Sigmoid colon (tissue), 7 donors: Measurements from ENCODE around the gene ZFAND3. TPM values are rescaled to one million over a fixed set of nuclear protein-coding genes. Genes with fewer than 3 reads are reported as not detected.

Experiments
- DNase-seq: peaks from one replicate; pipeline ENCODE4 v3.0.0-alpha.2; 2019
- H3K27ac ChIP-seq, 4 donors: fragments of 200-600 bp; sonication (generic); one replicate each; pipeline ENCODE4 v1.5.1; 2016 to 2019; ENCODE audit warnings: mild to moderate bottlenecking in 1 of 4
- H3K27me3 ChIP-seq, 3 donors: fragments of 200-600 bp; sonication (generic); one replicate each; pipeline ENCODE4 v1.5.1; 2019; ENCODE audit warnings: mild to moderate bottlenecking in 1 of 3
- H3K36me3 ChIP-seq, 4 donors: fragments of 200-600 bp; sonication (generic); one replicate each; pipeline ENCODE4 v1.5.1; 2016 to 2019
- H3K4me1 ChIP-seq, 4 donors: fragments of 200-600 bp; sonication (generic); one replicate each; pipeline ENCODE4 v1.5.1; 2017 to 2019
- H3K4me3 ChIP-seq, 4 donors: fragments of 200-600 bp; sonication (generic); one replicate each; pipeline ENCODE4 v1.5.1; 2017 to 2019; ENCODE audit warnings: mild to moderate bottlenecking in 2 of 4, moderate library complexity in 1 of 4
- H3K9me3 ChIP-seq, 4 donors: fragments of 200-600 bp in 3 of 4; sonication (generic) in 3 of 4; one replicate each; pipeline versions ENCODE4 v1.5.1 to v1.6.1; 2013 to 2019
- EP300 ChIP-seq, 4 donors: sonication (generic); formaldehyde crosslinking; IDR thresholded peaks; one replicate each; pipeline ENCODE4 v1.6.1; 2017; ENCODE audit warnings: antibody characterized with exemption in 4 of 4
- POLR2A ChIP-seq, 2 donors: fragments of 450-650 bp; IDR thresholded peaks; one replicate each; pipeline ENCODE4 v1.6.1; 2016; ENCODE audit warnings: antibody characterized with exemption in 2 of 2, mild to moderate bottlenecking in 2 of 2, moderate library complexity in 2 of 2
- POLR2AphosphoS5 ChIP-seq, 4 donors: sonication (generic); formaldehyde crosslinking; IDR thresholded peaks; one replicate each; pipeline ENCODE4 v1.6.1; 2017; ENCODE audit warnings: antibody characterized with exemption in 4 of 4
- WGBS, 2 donors: extraction: QIAGEN DNeasy Blood & Tissue Kit; methylation state at CpG; one replicate each; pipeline ENCODE4 v1.1.7; 2013; 5-methylcytosine and 5-hydroxymethylcytosine counted together
- intact Hi-C: fragments of 100-400 bp; cut with DNase I; formaldehyde crosslinking; loops from one replicate; pipeline ENCODE4 v1.15.1; 2023
- polyA plus RNA-seq, 3 donors: library from polyadenylated mRNA; stranded (reverse); fragments of 200-250 nt; gene quantifications; one replicate each; pipeline ENCODE4 v1.2.3, GENCODE V29; 2013
- total RNA-seq, 4 donors: library from RNA; depleted of rRNA; stranded (reverse); fragments of >200 nt; gene quantifications; one replicate each; pipeline ENCODE4 v1.1.0, GENCODE V29; 2016
- TF ChIP-seq, protein P1 (sequence below), 4 experiments: fragments of 450-650 bp in 3 of 4; fragments of 200-600 bp in 1 of 4; IDR thresholded peaks; one replicate each; pipeline ENCODE4 v1.5.1; 2016 to 2019; ENCODE audit warnings: antibody characterized with exemption in 4 of 4, mild to moderate bottlenecking in 3 of 4, moderate library complexity in 2 of 4
- donor health status: healthy with polysubstance abuse.
- donor health status: Bipolar disorder and iron deficiency.
- donor health status: healthy.

ZFAND3 gene
- total and polyA plus RNA-seq, 7 donors, result 32.4 to 54.8 (median 39.0) TPM

DNA sequence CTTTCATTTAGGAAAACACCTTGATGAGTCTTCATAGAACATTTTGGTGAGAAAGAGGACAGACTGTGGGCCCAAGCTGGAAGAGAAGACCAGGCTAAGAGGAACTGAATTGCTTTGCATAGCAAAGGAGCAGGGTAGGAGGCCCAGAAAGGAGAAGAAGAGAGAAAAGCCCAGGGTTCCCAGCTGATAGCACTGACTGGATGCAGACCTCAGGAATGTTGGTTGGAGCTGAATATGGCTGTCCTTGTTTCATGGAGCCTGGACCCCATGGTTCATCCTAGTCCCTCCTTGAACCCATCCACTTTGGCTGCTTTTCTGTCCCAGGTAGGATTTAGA is 18.0 kb upstream of the ZFAND3 start:
- intact Hi-C loops, result no loop called here
- TF ChIP-seq POLR2AphosphoS5 (IDR thresholded peaks at IDR 0.05), result no peak
- no peak for TF ChIP-seq EP300 (IDR thresholded peaks at IDR 0.05)
- no peak for TF ChIP-seq POLR2A (IDR thresholded peaks at IDR 0.05)
- TF ChIP-seq, protein P1, sequence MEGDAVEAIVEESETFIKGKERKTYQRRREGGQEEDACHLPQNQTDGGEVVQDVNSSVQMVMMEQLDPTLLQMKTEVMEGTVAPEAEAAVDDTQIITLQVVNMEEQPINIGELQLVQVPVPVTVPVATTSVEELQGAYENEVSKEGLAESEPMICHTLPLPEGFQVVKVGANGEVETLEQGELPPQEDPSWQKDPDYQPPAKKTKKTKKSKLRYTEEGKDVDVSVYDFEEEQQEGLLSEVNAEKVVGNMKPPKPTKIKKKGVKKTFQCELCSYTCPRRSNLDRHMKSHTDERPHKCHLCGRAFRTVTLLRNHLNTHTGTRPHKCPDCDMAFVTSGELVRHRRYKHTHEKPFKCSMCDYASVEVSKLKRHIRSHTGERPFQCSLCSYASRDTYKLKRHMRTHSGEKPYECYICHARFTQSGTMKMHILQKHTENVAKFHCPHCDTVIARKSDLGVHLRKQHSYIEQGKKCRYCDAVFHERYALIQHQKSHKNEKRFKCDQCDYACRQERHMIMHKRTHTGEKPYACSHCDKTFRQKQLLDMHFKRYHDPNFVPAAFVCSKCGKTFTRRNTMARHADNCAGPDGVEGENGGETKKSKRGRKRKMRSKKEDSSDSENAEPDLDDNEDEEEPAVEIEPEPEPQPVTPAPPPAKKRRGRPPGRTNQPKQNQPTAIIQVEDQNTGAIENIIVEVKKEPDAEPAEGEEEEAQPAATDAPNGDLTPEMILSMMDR (IDR thresholded peaks at IDR 0.05), result no peak
- Histone ChIP-seq H3K36me3 (no peaks in the 10 kb centered on the region), H3K27ac (no peak overlapping the region), H3K4me1 (peaks cover 0 to 4% (median 0%) of the 10 kb centered on the region in 4 donors), H3K27me3 (no peaks in the 10 kb centered on the region), H3K4me3 (no peak overlapping the region), H3K9me3 (no peaks in the 10 kb centered on the region)
- no peak for DNase-seq

DNA sequence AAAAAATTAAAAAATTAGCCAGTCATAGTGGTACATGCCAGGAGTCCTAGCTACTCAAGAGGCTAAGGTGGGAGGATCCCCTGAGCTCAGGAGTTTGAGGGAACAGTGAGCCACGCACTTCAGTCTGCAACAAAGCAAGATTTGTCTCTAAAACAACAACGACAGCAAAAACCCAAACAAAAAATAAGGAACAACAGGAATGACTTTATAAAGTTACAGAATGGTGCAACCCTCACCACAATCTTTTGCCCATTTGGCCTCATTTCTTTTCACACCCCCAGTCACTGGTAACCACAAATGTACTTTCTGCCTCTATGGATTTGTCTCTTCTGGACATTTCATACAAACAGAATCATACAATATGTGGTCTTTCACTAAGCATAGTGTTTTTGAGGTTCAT is 16.7 kb upstream of the ZFAND3 start:
- no peak for DNase-seq
- TF ChIP-seq, protein P1 (IDR thresholded peaks at IDR 0.05), result no peak
- no peak for TF ChIP-seq POLR2A (IDR thresholded peaks at IDR 0.05)
- TF ChIP-seq POLR2AphosphoS5 (IDR thresholded peaks at IDR 0.05), result no peak
- TF ChIP-seq EP300 (IDR thresholded peaks at IDR 0.05), result no peak
- Histone ChIP-seq H3K4me3 (no peak overlapping the region), H3K36me3 (no peaks in the 10 kb centered on the region), H3K9me3 (no peaks in the 10 kb centered on the region), H3K27me3 (no peaks in the 10 kb centered on the region), H3K4me1 (peaks cover 0 to 4% (median 0%) of the 10 kb centered on the region in 4 donors), H3K27ac (no peak overlapping the region)
- WGBS, 2 donors, result 87 to 96% methylated on average over 2 of the region's 2 CpGs
- intact Hi-C loops, result no loop called here

DNA sequence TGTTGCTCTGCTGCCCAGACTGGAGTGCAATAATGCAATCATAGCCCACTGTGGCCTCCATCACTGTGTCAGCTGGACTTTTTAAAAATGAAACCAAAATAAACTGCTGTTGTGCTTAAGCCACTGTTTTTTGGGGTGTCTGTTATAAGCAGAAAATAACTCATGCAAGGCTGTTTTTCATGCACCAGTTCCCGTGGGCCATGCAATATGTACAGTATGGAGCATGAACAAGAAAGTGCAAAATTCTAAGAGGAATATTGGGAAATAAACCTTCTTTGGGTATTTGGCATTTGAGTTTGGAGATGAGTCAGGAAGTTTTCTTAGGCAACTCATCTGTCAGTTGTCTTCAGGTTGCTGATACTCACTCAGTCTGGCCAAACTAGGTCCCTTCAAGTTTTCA is 14.9 kb upstream of the ZFAND3 start:
- intact Hi-C loops, result no loop called here
- H3K36me3 ChIP-seq, result no peaks in the 10 kb centered on the region
- no peak for DNase-seq
- H3K4me1 ChIP-seq, result no peaks in the 10 kb centered on the region
- H3K27me3 ChIP-seq, result no peaks in the 10 kb centered on the region
- TF ChIP-seq, protein P1 (IDR thresholded peaks at IDR 0.05), result no peak
- no peak for TF ChIP-seq EP300 (IDR thresholded peaks at IDR 0.05)
- TF ChIP-seq POLR2A (IDR thresholded peaks at IDR 0.05), result no peak
- no peak for TF ChIP-seq POLR2AphosphoS5 (IDR thresholded peaks at IDR 0.05)
- H3K4me3 ChIP-seq, result no peak overlapping the region
- no peak overlapping the region for H3K27ac ChIP-seq
- no peaks in the 10 kb centered on the region for H3K9me3 ChIP-seq
- 66 to 77% methylated on average over 1 of the region's 1 CpG for WGBS, 2 donors

DNA sequence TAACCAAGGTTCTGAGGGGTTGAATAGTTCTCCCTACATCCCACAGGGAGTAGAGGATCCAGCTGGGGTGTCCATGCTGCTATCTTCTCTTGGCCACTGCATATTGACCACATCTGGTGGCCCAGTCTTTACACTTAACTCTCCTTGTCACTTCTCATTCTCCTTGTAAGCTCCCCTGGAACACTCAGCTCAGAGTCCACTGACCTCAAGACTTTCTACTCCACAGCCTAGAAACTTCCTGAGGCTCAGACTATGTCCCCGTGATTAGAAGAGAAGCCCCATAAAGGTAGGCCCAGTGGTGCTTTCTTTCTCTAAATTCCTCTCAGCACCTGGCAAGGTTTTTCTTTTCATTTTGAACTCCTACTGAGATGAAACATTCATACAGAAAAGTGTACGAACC is 13.3 kb upstream of the ZFAND3 start:
- intact Hi-C loops, result no loop called here
- 52 to 85% methylated on average over 2 of the region's 2 CpGs for WGBS, 2 donors
- H3K27ac ChIP-seq, result no peak overlapping the region
- no peaks in the 10 kb centered on the region for H3K4me1 ChIP-seq
- H3K4me3 ChIP-seq, result no peak overlapping the region
- TF ChIP-seq, protein P1 (IDR thresholded peaks at IDR 0.05), result no peak
- TF ChIP-seq POLR2A (IDR thresholded peaks at IDR 0.05) (no peak), POLR2AphosphoS5 (IDR thresholded peaks at IDR 0.05) (no peak), EP300 (IDR thresholded peaks at IDR 0.05) (no peak)
- no peak for DNase-seq
- no peaks in the 10 kb centered on the region for H3K36me3 ChIP-seq
- H3K9me3 ChIP-seq, result no peaks in the 10 kb centered on the region
- no peaks in the 10 kb centered on the region for H3K27me3 ChIP-seq

DNA sequence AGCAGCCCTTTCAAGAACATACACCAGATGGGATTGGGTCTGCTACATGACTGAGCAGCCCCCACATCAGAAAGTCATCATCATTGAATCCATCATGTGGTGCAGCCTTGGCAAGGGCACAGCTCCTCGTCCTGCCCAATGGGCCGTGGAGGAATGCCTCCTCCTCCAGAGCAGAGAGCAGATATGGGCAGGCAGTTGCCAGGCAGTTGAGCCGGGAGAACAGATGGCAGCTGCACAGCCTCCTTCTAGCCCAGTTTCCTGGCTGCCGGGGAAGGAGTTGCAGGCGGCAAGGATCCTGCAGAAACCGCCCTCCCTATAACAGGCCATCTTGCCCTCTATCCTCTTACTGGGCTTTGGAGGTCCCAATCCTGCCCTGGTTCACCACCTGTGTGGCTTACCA is 11.9 kb upstream of the ZFAND3 start:
- WGBS, 2 donors, result 44 to 66% methylated on average over 6 of the region's 6 CpGs
- Histone ChIP-seq H3K27ac (no peak overlapping the region), H3K36me3 (no peaks in the 10 kb centered on the region), H3K27me3 (no peaks in the 10 kb centered on the region), H3K4me1 (no peaks in the 10 kb centered on the region), H3K4me3 (no peak overlapping the region), H3K9me3 (no peaks in the 10 kb centered on the region)
- intact Hi-C loops, result no loop called here
- TF ChIP-seq, protein P1 (IDR thresholded peaks at IDR 0.05), result no peak
- TF ChIP-seq POLR2A (IDR thresholded peaks at IDR 0.05) (no peak), POLR2AphosphoS5 (IDR thresholded peaks at IDR 0.05) (no peak), EP300 (IDR thresholded peaks at IDR 0.05) (no peak)
- no peak for DNase-seq
